B cell (primary cell): ENCODE results near the gene DDO. TPM values are rescaled to one million over a fixed set of nuclear protein-coding genes. Genes with fewer than 3 reads are reported as not detected.

ENCODE experiments used
- ATAC-seq: fragments of 200-7000 bp; cut with Tn5 transposase; one replicate; pipeline ENCODE4 v1.10.0; 2021; ENCODE audit warnings: low read depth, mild to moderate bottlenecking, moderate number of reproducible peaks, moderate library complexity
- CTCF ChIA-PET: fragments of 350-600 bp; sonication (Branson Sonifier 250); formaldehyde crosslinking; loops from one replicate; lab custom pipeline; 2021; ENCODE audit warnings: antibody characterized with exemption, inconsistent platforms; lab: Charles Lee
- POLR2A ChIA-PET: fragments of 350-600 bp; sonication (Branson Sonifier 250); formaldehyde crosslinking; loops from one replicate; lab custom pipeline; 2021; ENCODE audit warnings: antibody characterized with exemption; lab: Charles Lee
- DNase-seq: peaks from one replicate; pipeline ENCODE4 v3.0.0; 2013
- H2AFZ ChIP-seq: 2 replicates; pipeline ENCODE4 v1.6.1; 2012; ENCODE audit warnings: mild to moderate bottlenecking, low read depth, low read length; ENCODE audit not compliant: insufficient read depth, poor library complexity, severe bottlenecking
- H3K27ac ChIP-seq, 2 donors: 1 replicate in 1 of 2; 2 replicates in 1 of 2; pipeline ENCODE4 v1.5.1; 2012 to 2013; ENCODE audit warnings: low read length in 2 of 2, mild to moderate bottlenecking in 2 of 2, moderate library complexity in 1 of 2
- H3K27me3 ChIP-seq, 4 experiments: fragments of 200-600 bp in 1 of 4; sonication (generic) in 1 of 4; replicated peaks in 1 of 4; 1 replicate in 2 of 4; 2 replicates in 2 of 4; pipeline versions ENCODE4 v1.6.1 to v1.7.0; 2013 to 2016; ENCODE audit warnings: low read length in 3 of 4, mild to moderate bottlenecking in 2 of 4, mixed read lengths in 1 of 4, moderate library complexity in 1 of 4; ENCODE audit not compliant: insufficient read depth in 4 of 4, control insufficient read depth in 3 of 4; ENCODE audit errors: control extremely low read depth in 1 of 4
- H3K36me3 ChIP-seq, 2 experiments: replicated peaks in 1 of 2; 1 replicate in 1 of 2; 2 replicates in 1 of 2; pipeline versions ENCODE4 v1.6.1 to v1.7.1; 2013; ENCODE audit warnings: low read length in 1 of 2; ENCODE audit not compliant: insufficient read depth in 2 of 2, control insufficient read depth in 1 of 2; ENCODE audit errors: control extremely low read depth in 1 of 2, extremely low read depth in 1 of 2
- H3K4me1 ChIP-seq, 2 donors: fragments of 200-600 bp in 1 of 2; sonication (generic) in 1 of 2; 1 replicate in 1 of 2; 2 replicates in 1 of 2; pipeline versions ENCODE4 v1.5.1 to v1.6.1; 2013 to 2017; ENCODE audit warnings: low read length in 2 of 2; ENCODE audit not compliant: control insufficient read depth in 2 of 2, insufficient read depth in 2 of 2
- H3K4me2 ChIP-seq: replicated peaks from 2 replicates; pipeline ENCODE3; 2012; ENCODE audit warnings: mild to moderate bottlenecking, low read depth, low read length; ENCODE audit not compliant: poor library complexity, severe bottlenecking
- H3K4me3 ChIP-seq, 5 experiments: fragments of 200-600 bp in 1 of 5; sonication (generic) in 1 of 5; 1 replicate in 3 of 5; 2 replicates in 2 of 5; pipeline versions ENCODE4 v1.5.1 to v1.7.0; 2011 to 2016; ENCODE audit warnings: low read length in 4 of 5, mild to moderate bottlenecking in 4 of 5, low read depth in 2 of 5, control low read depth in 1 of 5, moderate library complexity in 1 of 5; ENCODE audit not compliant: insufficient read depth in 1 of 5; ENCODE audit errors: control extremely low read depth in 1 of 5, extremely low read depth in 1 of 5
- H3K79me2 ChIP-seq: fragments of 200-600 bp; sonication (generic); one replicate; pipeline ENCODE4 v1.6.0; 2016; ENCODE audit warnings: low read length; ENCODE audit not compliant: control insufficient read depth, insufficient read depth
- H3K9ac ChIP-seq: fragments of 200-600 bp; sonication (generic); 2 replicates; pipeline ENCODE4 v1.6.1; 2017; ENCODE audit warnings: mild to moderate bottlenecking, low read length, moderate library complexity
- H3K9me3 ChIP-seq, 3 donors: one replicate each; pipeline versions ENCODE4 v1.6.1 to v1.7.1; 2013; ENCODE audit warnings: low read length in 2 of 3; ENCODE audit not compliant: control insufficient read depth in 2 of 3, insufficient read depth in 1 of 3; ENCODE audit errors: control extremely low read depth in 1 of 3
- H4K20me1 ChIP-seq: 2 replicates; pipeline ENCODE4 v1.6.0; 2012; ENCODE audit warnings: mild to moderate bottlenecking, low read length; ENCODE audit not compliant: insufficient read depth, control insufficient read depth, poor library complexity, severe bottlenecking
- H3K27ac Mint-ChIP-seq: one replicate; pipeline ENCODE4 v1.8.0; 2021; ENCODE audit warnings: mixed read lengths
- H3K27me3 Mint-ChIP-seq: one replicate; pipeline ENCODE4 v1.8.0; 2021; ENCODE audit warnings: mixed read lengths
- H3K4me1 Mint-ChIP-seq: one replicate; pipeline ENCODE4 v1.8.0; 2021; ENCODE audit warnings: mixed read lengths
- H3K4me3 Mint-ChIP-seq: one replicate; pipeline ENCODE4 v1.8.0; 2021; ENCODE audit warnings: mixed read lengths
- H3K9me3 Mint-ChIP-seq: one replicate; pipeline ENCODE4 v1.8.0; 2022; ENCODE audit warnings: mixed read lengths; ENCODE audit not compliant: insufficient read depth
- CTCF ChIP-seq: fragments of 200-600 bp; IDR thresholded peaks from one replicate; pipeline ENCODE4 v1.8.0; 2022; ENCODE audit warnings: antibody characterized with exemption, mild to moderate bottlenecking
- EZH2 ChIP-seq: IDR thresholded peaks from 2 replicates; pipeline ENCODE4 v1.6.1; 2012; ENCODE audit warnings: borderline replicate concordance, low read depth, mild to moderate bottlenecking, moderate library complexity, low read length; ENCODE audit not compliant: insufficient read depth, poor library complexity, severe bottlenecking
- WGBS: methylation state at CpG from one replicate; pipeline ENCODE4 v1.1.5; 2013; ENCODE audit warnings: missing lambda C conversion rate; ENCODE audit not compliant: insufficient coverage; 5-methylcytosine and 5-hydroxymethylcytosine counted together
- intact Hi-C: fragments of 100-400 bp; cut with micrococcal nuclease; formaldehyde crosslinking; loops from one replicate; pipeline ENCODE4 v1.10.0; 2022
- polyA plus RNA-seq: library from polyadenylated mRNA; depleted of rRNA; stranded (reverse); fragments of >200 nt; gene quantifications from 2 replicates; pipeline ENCODE4 v1.2.3, GENCODE V29; 2012
- total RNA-seq, 2 donors: library from RNA; stranded (reverse); fragments of 120-200 nt in 1 of 2; gene quantifications; 1 replicate in 1 of 2; 2 replicates in 1 of 2; pipeline versions ENCODE4 v1.2.3 to v1.2.4, GENCODE V29; 2013 to 2022

The DDO gene
- total and polyA plus RNA-seq, 2 donors (not counting 1 experiment from before 2014, with no cell fraction given) = not detected

- Histone ChIP-seq H3K27ac (no peak overlapping the region), H3K27me3 (peaks cover 0 to 30% (median 20%) of the 10 kb centered on the region in 4 experiments), H3K4me1 (peaks cover 12 to 13% of the 10 kb centered on the region in 2 donors), H2AFZ (no peak overlapping the region), H3K79me2 (no peaks in the 10 kb centered on the region), H3K9ac (no peak overlapping the region), H3K9me3 (peaks cover 0 to 4% (median 0%) of the 10 kb centered on the region in 3 donors), H3K4me2 (no peak overlapping the region), H3K36me3 (no peaks in the 10 kb centered on the region), H4K20me1 (no peaks in the 10 kb centered on the region), H3K4me3 (no peak overlapping the region)
- TF ChIP-seq EZH2 = no peak
- Mint-ChIP-seq H3K4me3 (no peak overlapping the region), H3K9me3 (no peaks in the 10 kb centered on the region), H3K27ac (no peak overlapping the region), H3K27me3 (peaks cover 40% of the 10 kb centered on the region), H3K4me1 (peaks cover 16% of the 10 kb centered on the region)
- intact Hi-C loops = no loop called here
- CTCF ChIA-PET = interaction anchor here (1.4 kb wide), 1 partner anchor 10 kb away, joined by 4 read pairs; no protein-coding TSS in a partner anchor
- POLR2A ChIA-PET = no interaction called here
- DNase-seq (no peak), ATAC-seq (no peak)
- no CpG with 5 or more reads among the region's 2 CpGs for WGBS
Measured at GRCh38 chr6:110355022-110355421, 60.4 kb downstream of the DDO start.

- CTCF ChIA-PET = interaction anchor here (1.4 kb wide), 1 partner anchor 11 kb away, joined by 4 read pairs; no protein-coding TSS in a partner anchor
- no peak for ATAC-seq
- no peak overlapping the region for H3K9ac ChIP-seq
- H3K9me3 Mint-ChIP-seq = no peaks in the 10 kb centered on the region
- H4K20me1 ChIP-seq = no peaks in the 10 kb centered on the region
- peaks cover 0 to 26% (median 13%) of the 10 kb centered on the region in 4 experiments for H3K27me3 ChIP-seq
- no CpG with 5 or more reads among the region's 2 CpGs for WGBS
- no peaks in the 10 kb centered on the region for H3K79me2 ChIP-seq
- no peaks in the 10 kb centered on the region for H3K36me3 ChIP-seq
- intact Hi-C loops = no loop called here
- no peak for DNase-seq
- H2AFZ ChIP-seq = no peak overlapping the region
- peaks cover 0 to 4% (median 0%) of the 10 kb centered on the region in 3 donors for H3K9me3 ChIP-seq
- TF ChIP-seq CTCF = no peak
- TF ChIP-seq EZH2 = no peak
- H3K27me3 Mint-ChIP-seq = peaks cover 37% of the 10 kb centered on the region
- POLR2A ChIA-PET = no interaction called here
- no peak overlapping the region for H3K27ac Mint-ChIP-seq
- no peak overlapping the region for H3K4me3 ChIP-seq
- peaks cover 12 to 13% of the 10 kb centered on the region in 2 donors for H3K4me1 ChIP-seq
- no peak overlapping the region for H3K4me2 ChIP-seq
- peaks cover 16% of the 10 kb centered on the region for H3K4me1 Mint-ChIP-seq
- H3K4me3 Mint-ChIP-seq = no peak overlapping the region
- H3K27ac ChIP-seq = no peak overlapping the region
Measured at GRCh38 chr6:110354153-110354552, 61.2 kb downstream of the DDO start.
